ENCODE results near the gene SPATA31C1. TPM values are rescaled to one million over a fixed set of nuclear protein-coding genes. Genes with fewer than 3 reads are reported as not detected.

The SPATA31C1 gene
- total RNA-seq, 6 donors from 2014 or later = not detected

DNA sequence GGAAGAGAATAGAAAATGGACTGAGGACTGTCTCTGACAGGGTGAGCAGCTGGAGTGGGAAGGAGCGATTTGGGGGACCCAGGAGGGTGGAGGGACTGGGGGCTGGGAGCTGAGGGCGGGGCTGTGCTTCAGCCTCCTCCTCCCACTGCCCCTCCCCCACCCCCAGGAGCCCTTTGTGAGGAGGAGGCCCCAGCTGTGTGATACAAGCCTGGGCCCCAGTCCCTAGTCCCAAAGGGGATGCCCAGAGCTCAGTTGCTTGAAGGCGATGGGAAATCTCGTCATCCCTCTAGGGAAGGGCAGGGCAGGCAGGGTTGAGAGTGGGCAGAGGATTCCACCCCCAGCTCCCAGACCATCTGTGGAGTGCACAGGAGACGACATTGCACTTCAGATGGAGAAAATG lies 35.1 kb upstream of the SPATA31C1 start, which contains the start of gene SPATA31E1:
TSS of gene SPATA31E1 (plus strand) at position 251 of the 400 bp plus-strand sequence. CDS start at position 266, 15 bp downstream.
- TF ChIP-seq EP300 (IDR thresholded peaks at IDR 0.05) = no peak
- WGBS, 2 donors = 82 to 94% methylated on average over 2 to 5 of the region's 5 CpGs
- DNase-seq (no peak), ATAC-seq (ENCODE audit: low FRiP score in 2 of 2) (no peak)
- no peak within 1 kb of the TSS for H3K27ac ChIP-seq
- no peaks in the 10 kb centered on the region for H3K36me3 ChIP-seq
- H3K4me1 ChIP-seq = no peaks in the 10 kb centered on the region
- H3K4me3 ChIP-seq = no peak within 1 kb of the TSS
- no peaks in the 10 kb centered on the region for H3K9me3 ChIP-seq
- H3K27me3 ChIP-seq = no peaks in the 10 kb centered on the region

DNA sequence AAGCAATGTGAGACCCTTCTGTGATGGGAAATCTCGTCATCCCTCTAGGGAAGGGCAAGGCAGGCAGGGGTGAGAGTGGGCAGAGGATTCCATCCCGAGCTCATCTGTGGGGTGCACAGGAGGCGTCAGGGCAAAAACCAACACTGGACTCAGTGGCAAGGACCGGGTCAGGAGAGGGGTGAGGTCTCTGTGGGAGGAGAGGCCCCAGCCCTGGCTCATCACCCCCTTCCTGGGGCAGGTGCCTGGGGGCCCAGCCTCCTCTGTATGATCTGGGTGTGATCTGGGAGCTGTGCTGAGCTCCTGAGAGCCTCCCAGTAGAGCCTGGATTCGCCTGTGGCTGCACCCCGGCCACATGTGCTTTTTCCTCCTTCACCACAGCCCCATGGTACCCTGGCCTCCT lies 34.5 kb upstream of the SPATA31C1 start:
- ATAC-seq (ENCODE audit: low FRiP score in 2 of 2) (no peak), DNase-seq (no peak)
- Histone ChIP-seq H3K36me3 (no peaks in the 10 kb centered on the region), H3K27ac (no peak overlapping the region), H3K4me3 (no peak overlapping the region), H3K4me1 (no peaks in the 10 kb centered on the region), H3K27me3 (no peaks in the 10 kb centered on the region), H3K9me3 (no peaks in the 10 kb centered on the region)
- TF ChIP-seq POLR2AphosphoS5 (IDR thresholded peaks at IDR 0.05) (no peak), POLR2A (IDR thresholded peaks at IDR 0.05) (no peak), EP300 (IDR thresholded peaks at IDR 0.05) (no peak), CTCF (IDR thresholded peaks at IDR 0.05) (no peak)
- WGBS, 2 donors = 90 to 91% methylated on average over 6 of the region's 6 CpGs

DNA sequence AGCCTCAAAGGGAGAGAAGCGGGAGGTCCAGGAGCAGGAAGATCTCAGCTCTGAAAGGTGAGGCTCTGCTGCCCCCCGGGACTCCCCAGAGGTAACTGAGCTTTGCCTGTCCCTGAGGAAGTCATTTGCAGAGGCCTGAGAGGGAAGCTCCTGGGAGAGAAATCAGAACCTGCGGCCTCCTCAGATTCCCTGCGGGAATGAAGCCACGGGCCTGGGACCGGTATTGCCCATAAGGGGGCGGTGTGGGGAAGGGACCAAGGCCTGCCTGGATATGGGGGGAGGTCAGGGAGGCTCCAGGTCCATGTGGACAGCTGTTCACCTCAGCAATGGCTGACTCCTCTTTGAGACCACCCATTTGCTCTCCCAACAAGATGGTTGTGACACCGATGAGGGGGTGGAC lies 33.8 kb upstream of the SPATA31C1 start:
- no peaks in the 10 kb centered on the region for H3K36me3 ChIP-seq
- H3K4me3 ChIP-seq = no peak overlapping the region
- no peaks in the 10 kb centered on the region for H3K4me1 ChIP-seq
- ATAC-seq (ENCODE audit: low FRiP score in 2 of 2) (no peak), DNase-seq (no peak)
- no peaks in the 10 kb centered on the region for H3K27me3 ChIP-seq
- H3K27ac ChIP-seq = no peak overlapping the region
- TF ChIP-seq EP300 (IDR thresholded peaks at IDR 0.05) = no peak
- no peak for TF ChIP-seq POLR2AphosphoS5 (IDR thresholded peaks at IDR 0.05)
- TF ChIP-seq POLR2A (IDR thresholded peaks at IDR 0.05) = no peak
- no peak for TF ChIP-seq CTCF (IDR thresholded peaks at IDR 0.05)
- H3K9me3 ChIP-seq = no peaks in the 10 kb centered on the region
- 69% methylated on average over 8 of the region's 8 CpGs; no CpG with 5 or more reads in 1 of the 2 donors for WGBS, 2 donors

DNA sequence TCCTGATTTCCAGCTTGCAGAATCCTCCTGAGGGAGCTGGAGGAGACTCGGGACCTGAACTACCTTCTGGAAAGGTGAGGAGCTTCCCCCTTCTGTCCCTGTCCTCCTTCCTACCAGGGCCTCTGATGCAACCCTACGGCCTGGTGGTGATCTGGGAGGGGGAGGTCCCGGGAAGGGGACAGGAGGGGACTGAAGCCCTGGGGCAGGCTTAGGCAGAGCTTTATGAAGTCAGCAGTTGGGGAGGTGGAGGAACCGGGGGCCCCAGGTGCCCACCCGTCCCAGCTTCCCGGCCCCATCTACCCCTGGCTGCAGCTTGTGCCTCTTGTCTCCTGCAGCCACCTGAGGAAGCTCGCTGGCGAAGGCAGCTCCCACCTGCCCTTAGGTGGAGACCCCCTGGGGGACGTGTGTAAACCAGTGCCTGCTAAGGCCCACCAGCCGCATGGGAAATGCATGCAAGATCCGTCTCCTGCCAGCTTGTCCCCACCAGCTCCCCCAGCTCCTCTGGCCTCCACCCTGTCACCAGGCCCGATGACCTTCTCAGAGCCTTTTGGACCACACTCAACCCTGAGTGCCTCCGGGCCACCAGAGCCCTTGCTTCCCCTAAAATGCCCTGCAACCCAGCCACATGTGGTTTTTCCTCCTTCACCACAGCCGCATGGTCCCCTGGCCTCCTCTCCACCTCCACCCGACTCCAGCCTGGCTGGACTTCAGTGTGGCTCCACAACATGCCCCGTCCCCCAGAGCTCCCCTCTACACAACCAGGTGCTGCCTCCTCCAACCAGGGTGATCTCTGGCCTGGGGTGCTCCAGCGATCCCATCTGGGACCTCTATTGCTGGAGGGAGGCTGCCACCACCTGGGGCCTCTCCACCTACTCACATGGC lies 32.9 kb upstream of the SPATA31C1 start:
- 87 to 97% methylated on average over 11 to 15 of the region's 17 CpGs for WGBS, 2 donors
- Histone ChIP-seq H3K36me3 (no peaks in the 10 kb centered on the region), H3K4me3 (no peak overlapping the region), H3K27ac (no peak overlapping the region), H3K4me1 (no peaks in the 10 kb centered on the region), H3K9me3 (no peaks in the 10 kb centered on the region), H3K27me3 (no peaks in the 10 kb centered on the region)
- ATAC-seq (ENCODE audit: low FRiP score in 2 of 2) (no peak), DNase-seq (peak in 1 of 2 donors; percentile 53)
- TF ChIP-seq EP300 (IDR thresholded peaks at IDR 0.05) (no peak), POLR2AphosphoS5 (IDR thresholded peaks at IDR 0.05) (no peak), CTCF (IDR thresholded peaks at IDR 0.05) (no peak), POLR2A (IDR thresholded peaks at IDR 0.05) (no peak)

- H3K9me3 ChIP-seq = no peaks in the 10 kb centered on the region
- no peaks in the 10 kb centered on the region for H3K27me3 ChIP-seq
- DNase-seq (no peak), ATAC-seq (ENCODE audit: low FRiP score in 2 of 2) (no peak)
- no peak overlapping the region for H3K4me3 ChIP-seq
- no peaks in the 10 kb centered on the region for H3K36me3 ChIP-seq
- H3K27ac ChIP-seq = no peak overlapping the region
- 89% methylated on average over 11 to 13 of the region's 13 CpGs for WGBS, 2 donors
- TF ChIP-seq EP300 (IDR thresholded peaks at IDR 0.05) = no peak
- TF ChIP-seq POLR2A (IDR thresholded peaks at IDR 0.05) = no peak
- TF ChIP-seq CTCF (IDR thresholded peaks at IDR 0.05) = no peak
- TF ChIP-seq POLR2AphosphoS5 (IDR thresholded peaks at IDR 0.05) = no peak
- H3K4me1 ChIP-seq = no peaks in the 10 kb centered on the region
Measured at GRCh38 chr9:87885484-87886189, 32.1 kb upstream of the SPATA31C1 start.

Measured in upper lobe of left lung (tissue), 6 donors.